Measurements from ENCODE around the gene PIK3C2B. TPM values are rescaled to one million over a fixed set of nuclear protein-coding genes. Genes with fewer than 3 reads are reported as not detected.

Gene PIK3C2B
- total RNA-seq, 4 donors from 2014 or later = 17.2 to 43.1 (median 25.9) TPM

DNA sequence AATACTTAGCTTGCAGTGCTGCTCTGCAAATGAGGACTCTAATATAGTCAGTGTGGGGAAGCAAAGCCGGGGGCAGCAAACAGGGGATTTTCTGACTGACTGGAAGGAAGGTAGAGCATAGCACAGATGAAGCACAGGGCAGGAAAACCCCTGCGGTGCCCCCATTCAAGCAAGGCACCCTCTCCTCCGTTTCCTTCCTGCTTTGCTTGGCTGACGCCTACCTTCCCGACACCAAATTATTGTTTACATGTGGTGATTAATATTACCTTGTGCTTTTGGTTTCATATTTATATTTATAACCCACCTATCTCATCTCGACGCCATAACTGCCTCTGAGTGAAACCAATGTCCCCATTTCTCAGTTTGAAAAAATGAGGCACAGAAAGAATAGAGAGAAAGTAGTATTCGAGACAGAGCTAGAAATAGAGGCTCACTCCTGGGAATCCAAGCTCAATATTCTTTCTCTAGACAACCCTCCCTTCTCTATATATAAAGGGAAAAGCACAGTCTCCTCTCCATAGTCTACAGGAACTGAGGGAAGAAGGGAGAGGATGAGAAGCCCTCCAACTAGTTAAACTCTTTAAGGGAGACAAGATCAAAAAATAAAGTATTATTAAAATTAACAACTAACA, 41.3 kb downstream of the PIK3C2B start:
- TF ChIP-seq, protein P1, sequence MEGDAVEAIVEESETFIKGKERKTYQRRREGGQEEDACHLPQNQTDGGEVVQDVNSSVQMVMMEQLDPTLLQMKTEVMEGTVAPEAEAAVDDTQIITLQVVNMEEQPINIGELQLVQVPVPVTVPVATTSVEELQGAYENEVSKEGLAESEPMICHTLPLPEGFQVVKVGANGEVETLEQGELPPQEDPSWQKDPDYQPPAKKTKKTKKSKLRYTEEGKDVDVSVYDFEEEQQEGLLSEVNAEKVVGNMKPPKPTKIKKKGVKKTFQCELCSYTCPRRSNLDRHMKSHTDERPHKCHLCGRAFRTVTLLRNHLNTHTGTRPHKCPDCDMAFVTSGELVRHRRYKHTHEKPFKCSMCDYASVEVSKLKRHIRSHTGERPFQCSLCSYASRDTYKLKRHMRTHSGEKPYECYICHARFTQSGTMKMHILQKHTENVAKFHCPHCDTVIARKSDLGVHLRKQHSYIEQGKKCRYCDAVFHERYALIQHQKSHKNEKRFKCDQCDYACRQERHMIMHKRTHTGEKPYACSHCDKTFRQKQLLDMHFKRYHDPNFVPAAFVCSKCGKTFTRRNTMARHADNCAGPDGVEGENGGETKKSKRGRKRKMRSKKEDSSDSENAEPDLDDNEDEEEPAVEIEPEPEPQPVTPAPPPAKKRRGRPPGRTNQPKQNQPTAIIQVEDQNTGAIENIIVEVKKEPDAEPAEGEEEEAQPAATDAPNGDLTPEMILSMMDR (IDR thresholded peaks at IDR 0.05; ENCODE audit: low read depth) = no peak

DNA sequence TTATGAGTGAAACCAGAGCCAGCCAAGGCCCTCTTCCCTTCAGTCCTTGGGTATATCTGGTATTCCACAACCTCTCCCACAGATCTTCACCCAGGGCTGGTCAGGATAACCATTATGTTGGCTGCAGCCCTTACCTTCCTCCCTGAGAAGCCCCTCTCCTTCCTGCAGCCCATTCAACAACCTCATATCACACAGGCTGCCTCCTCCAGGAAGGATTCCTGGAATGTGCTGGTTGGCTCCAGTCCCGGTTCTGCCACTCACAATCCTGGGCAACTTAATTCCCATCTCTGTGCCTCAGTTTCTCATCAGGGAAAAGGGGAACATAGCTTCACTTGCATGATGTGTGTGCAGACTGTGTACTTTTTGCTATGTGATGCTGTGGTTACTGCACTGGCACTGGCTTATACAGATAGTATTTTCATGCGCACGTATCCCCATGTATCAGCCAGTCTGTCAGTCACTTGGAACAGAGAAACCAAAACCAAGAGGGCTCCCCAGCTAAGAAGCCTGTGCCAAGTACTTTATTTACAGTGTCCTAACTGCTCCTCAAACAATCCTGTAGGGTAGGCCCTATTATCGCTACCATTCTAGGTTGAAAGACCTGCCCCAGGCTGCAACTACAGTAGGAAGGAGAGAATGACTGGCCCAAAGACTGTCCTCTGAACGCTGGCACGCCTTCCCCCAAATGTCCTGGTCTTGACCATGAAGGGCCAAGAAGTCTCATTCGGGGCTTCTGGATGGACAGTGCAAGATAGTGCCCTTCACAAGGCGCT, 43.1 kb downstream of the PIK3C2B start:
- TF ChIP-seq, protein P1 (IDR thresholded peaks at IDR 0.05; ENCODE audit: low read depth) = no peak

DNA sequence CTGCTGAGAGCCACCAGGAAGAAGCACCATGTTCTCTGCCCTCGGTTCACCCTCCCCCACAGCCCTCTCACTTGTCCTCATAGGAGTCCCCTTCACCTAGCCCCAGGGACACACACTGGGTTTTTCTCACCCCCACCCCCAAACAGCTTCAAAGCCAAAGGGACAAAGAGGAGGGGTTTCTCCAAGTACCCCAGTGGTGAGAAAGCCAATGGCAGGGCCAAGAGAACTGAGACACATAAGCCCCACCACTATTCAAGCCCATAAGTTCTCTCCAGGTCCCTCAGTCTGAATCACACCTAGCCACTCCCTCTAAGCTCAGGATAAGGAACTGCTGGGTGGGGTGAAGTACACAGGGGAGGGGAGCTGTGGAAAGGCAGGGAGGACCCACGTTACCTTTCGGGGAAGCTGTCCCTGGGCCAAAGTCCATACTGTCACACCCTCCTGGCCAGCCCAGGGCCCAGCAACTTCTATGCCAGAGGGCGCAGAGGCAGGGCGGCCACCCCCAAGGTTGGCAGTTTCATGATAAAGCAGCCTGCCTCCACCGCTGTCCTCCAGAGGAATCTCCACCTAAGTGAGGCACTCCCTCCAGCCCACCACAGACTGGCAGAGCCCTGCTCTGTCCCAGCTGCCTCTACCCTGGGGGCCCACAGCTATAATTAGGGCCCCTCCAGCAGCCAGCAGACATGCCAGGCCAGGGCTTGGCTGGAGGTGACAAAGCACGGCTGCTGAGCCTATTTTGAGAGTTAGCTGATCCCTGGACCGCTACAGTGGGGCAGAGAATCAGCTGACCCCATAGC, 43.9 kb downstream of the PIK3C2B start:
- TF ChIP-seq, protein P1 (IDR thresholded peaks at IDR 0.05; ENCODE audit: low read depth) = no peak

DNA sequence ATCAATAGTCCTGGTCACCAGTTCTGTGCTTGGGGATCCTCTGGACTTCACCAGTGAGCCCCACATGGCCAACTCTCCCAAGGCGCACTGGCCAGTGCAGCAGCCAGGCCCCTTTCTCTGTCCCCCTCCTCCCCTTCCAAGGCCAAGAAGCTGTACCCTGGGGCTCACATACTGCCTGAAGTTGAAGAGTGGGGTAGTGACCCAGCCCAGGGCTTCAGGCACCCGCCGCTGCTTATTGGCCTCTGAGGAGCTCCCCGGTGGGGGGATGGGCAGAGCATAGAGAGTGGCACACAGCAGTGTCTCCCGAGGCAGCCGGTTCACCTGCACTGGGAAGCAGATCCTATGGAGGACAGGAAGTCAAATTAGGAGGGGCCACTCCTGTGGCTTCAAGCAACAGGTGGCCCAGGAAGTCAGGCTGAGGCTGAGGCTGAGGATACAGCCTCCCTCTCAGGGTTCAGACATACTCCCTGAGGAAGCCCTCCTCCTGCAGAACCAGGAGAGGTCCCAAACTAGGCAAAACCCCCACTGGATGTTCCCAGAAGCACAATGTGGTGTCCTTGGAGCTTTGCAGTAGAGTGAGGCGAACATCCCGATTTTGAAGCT, 44.8 kb downstream of the PIK3C2B start:
- TF ChIP-seq, protein P1 (IDR thresholded peaks at IDR 0.05; ENCODE audit: low read depth) = no peak

DNA sequence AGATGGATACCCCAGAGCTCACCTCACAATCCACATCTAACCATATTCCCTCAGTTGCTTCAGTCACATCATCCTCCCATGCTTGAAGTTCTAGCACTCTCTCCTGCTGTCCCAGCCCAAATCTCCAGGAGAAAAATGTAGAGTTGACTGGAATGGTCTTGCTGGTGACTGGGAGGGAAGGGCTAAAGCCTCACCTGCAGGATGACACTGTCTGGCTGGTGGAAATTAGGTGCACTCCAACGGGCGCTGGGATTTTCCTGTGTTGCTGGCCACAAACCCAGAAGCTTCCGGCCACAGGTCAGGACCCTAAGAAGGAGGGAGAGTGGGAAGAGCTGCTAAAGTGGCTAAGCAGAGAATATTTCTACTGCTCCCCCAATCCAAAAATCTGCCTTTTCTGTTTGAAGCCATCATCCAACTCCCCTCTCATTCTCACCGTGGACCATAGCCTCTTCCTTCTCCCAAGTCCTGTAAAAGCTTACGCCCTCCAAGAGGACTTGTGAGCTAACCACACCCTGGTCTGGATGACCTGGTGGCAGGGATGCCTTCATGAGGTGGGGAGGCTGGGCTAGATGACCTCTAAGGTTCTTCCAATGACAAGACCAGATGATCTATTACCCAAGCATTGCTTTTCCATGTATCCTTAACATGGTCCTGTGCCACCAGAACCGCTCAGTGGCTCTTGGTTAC, 45.5 kb downstream of the PIK3C2B start:
- TF ChIP-seq, protein P1 (IDR thresholded peaks at IDR 0.05; ENCODE audit: low read depth) = no peak

DNA sequence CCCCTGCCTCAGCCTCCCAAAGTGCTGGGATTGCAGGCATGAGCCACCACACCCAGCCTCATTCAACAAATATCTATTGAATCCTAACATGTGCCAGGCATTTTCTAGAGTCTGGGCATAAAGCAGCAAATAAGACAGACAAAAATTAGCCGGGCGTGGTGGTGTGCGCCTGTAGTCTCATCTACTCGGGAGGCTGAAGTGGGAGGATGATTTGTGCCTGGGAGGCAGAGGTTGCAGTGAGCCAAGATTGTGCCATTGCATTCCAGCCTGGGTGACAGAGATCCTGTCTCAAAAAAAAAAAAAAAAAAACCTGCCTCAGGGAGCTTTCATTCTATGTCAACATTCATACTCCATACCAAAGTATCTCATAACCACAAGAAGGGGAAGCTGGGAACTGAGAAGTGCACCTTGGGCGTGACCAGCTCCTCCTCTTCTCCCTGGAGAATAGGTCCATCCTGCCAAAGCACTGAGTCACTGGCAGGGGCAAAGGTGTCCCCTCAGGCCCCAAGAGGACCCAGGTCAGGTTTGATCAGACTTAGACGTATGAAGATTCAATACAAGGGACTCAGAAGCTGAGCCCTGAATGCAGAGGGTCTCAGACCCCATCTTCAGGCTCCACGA, 46.2 kb downstream of the PIK3C2B start:
- TF ChIP-seq, protein P1 (IDR thresholded peaks at IDR 0.05; ENCODE audit: low read depth) = no peak
